Fibroblast of lung (primary cell): ENCODE data around the gene MRE11. TPM values are rescaled to one million over a fixed set of nuclear protein-coding genes. Genes with fewer than 3 reads are reported as not detected.

Source experiments
- DNase-seq, 2 donors: peaks; one replicate each; pipeline versions ENCODE4 v3.0.0 to v3.0.0-alpha.2; 2010; ENCODE audit warnings: low read depth in 2 of 2
- H2AFZ ChIP-seq: 2 replicates; pipeline ENCODE4 v1.5.1; 2012; ENCODE audit warnings: low read length, control low read depth, inconsistent platforms
- H3K27ac ChIP-seq: 2 replicates; pipeline ENCODE4 v1.5.1; 2011; ENCODE audit warnings: low read length, control low read depth; ENCODE audit not compliant: insufficient read depth
- H3K27me3 ChIP-seq: 2 replicates; pipeline ENCODE4 v1.5.1; 2011; ENCODE audit warnings: mild to moderate bottlenecking, low read length; ENCODE audit not compliant: control insufficient read depth, insufficient read depth
- H3K36me3 ChIP-seq: 2 replicates; pipeline ENCODE4 v1.5.1; 2011; ENCODE audit warnings: low read length; ENCODE audit not compliant: control insufficient read depth, insufficient read depth
- H3K4me1 ChIP-seq: 2 replicates; pipeline ENCODE4 v1.5.1; 2011; ENCODE audit warnings: low read length; ENCODE audit not compliant: control insufficient read depth, insufficient read depth; ENCODE audit errors: extremely low read depth
- H3K4me2 ChIP-seq: 2 replicates; pipeline ENCODE4 v1.5.1; 2011; ENCODE audit warnings: low read length, control low read depth; ENCODE audit not compliant: insufficient read depth; ENCODE audit errors: extremely low read depth
- H3K4me3 ChIP-seq, 4 experiments: fragments of 200-600 bp in 1 of 4; sonication (generic) in 1 of 4; replicated peaks in 1 of 4; 2 replicates each; pipeline ENCODE4 v1.5.1; 2011 to 2016; ENCODE audit warnings: low read length in 4 of 4, low read depth in 3 of 4, mild to moderate bottlenecking in 3 of 4, control low read depth in 2 of 4, inconsistent platforms in 1 of 4, mixed read lengths in 1 of 4; ENCODE audit not compliant: insufficient read depth in 1 of 4; ENCODE audit errors: control extremely low read depth in 1 of 4
- H3K79me2 ChIP-seq: 2 replicates; pipeline ENCODE4 v1.5.1; 2012; ENCODE audit warnings: mild to moderate bottlenecking, low read length, inconsistent platforms; ENCODE audit not compliant: control insufficient read depth, insufficient read depth
- H3K9ac ChIP-seq: 2 replicates; pipeline ENCODE4 v1.5.1; 2011; ENCODE audit warnings: mild to moderate bottlenecking, low read length, control low read depth; ENCODE audit not compliant: insufficient read depth
- H3K9me3 ChIP-seq: 2 replicates; pipeline ENCODE4 v1.5.1; 2012; ENCODE audit warnings: low read depth, low read length; ENCODE audit not compliant: control insufficient read depth, insufficient read depth
- H4K20me1 ChIP-seq: 2 replicates; pipeline ENCODE4 v1.5.1; 2011; ENCODE audit warnings: low read length; ENCODE audit not compliant: control insufficient read depth, insufficient read depth; ENCODE audit errors: extremely low read depth
- CTCF ChIP-seq, 2 donors: IDR thresholded peaks in 1 of 2; conservative IDR thresholded peaks in 1 of 2; 1 replicate in 1 of 2; 2 replicates in 1 of 2; pipeline ENCODE4 v1.5.1; 2011 to 2012; ENCODE audit warnings: low read length in 2 of 2, control low read depth in 1 of 2, inconsistent platforms in 1 of 2, low read depth in 1 of 2, mild to moderate bottlenecking in 1 of 2
- EZH2 ChIP-seq: IDR thresholded peaks from 2 replicates; pipeline ENCODE4 v1.5.1; 2012; ENCODE audit warnings: low read length, control low read depth, mild to moderate bottlenecking; ENCODE audit errors: missing control alignments
- polyA plus RNA-seq, 2 donors: library from polyadenylated mRNA; depleted of rRNA in 1 of 2; stranded (reverse) in 1 of 2; unstranded in 1 of 2; fragments of >200 nt; gene quantifications; 2 replicates each; pipeline ENCODE4 v1.2.1, GENCODE V29; 2011 to 2012; ENCODE audit warnings: missing spikeins in 1 of 2
- total RNA-seq: library from RNA; depleted of rRNA; stranded (reverse); fragments of >200 nt; gene quantifications from 2 replicates; pipeline ENCODE4 v1.2.1, GENCODE V29; 2014

Gene MRE11
- total and polyA plus RNA-seq, 2 donors (not counting 1 experiment from before 2014, with no cell fraction given) = 6.9 to 7.4 TPM

GRCh38 chr11:94519478-94520084 lies 25.9 kb upstream of the MRE11 start:
- Histone ChIP-seq H3K4me1 (no peaks in the 10 kb centered on the region), H3K36me3 (no peaks in the 10 kb centered on the region), H2AFZ (peak overlapping the region; percentile 30), H3K4me3 (no peak overlapping the region), H3K4me2 (no peak overlapping the region), H4K20me1 (no peaks in the 10 kb centered on the region), H3K27ac (no peak overlapping the region), H3K9ac (no peak overlapping the region), H3K79me2 (no peaks in the 10 kb centered on the region), H3K9me3 (no peaks in the 10 kb centered on the region), H3K27me3 (peaks cover 3% of the 10 kb centered on the region)
- peak; percentile 17 to 60 for DNase-seq
- TF ChIP-seq CTCF (conservative IDR thresholded peaks at IDR 0.05 in 1 of 2, IDR thresholded peaks at IDR 0.05 in 1 of 2; ENCODE audit: low read depth in 1 of 2, low read length in 2 of 2) = peak; percentile 24 to 51
- no peak for TF ChIP-seq EZH2

GRCh38 chr11:94518300-94518699 lies 24.7 kb upstream of the MRE11 start:
- no peak for DNase-seq
- H3K27me3 ChIP-seq = peaks cover 3% of the 10 kb centered on the region
- no peaks in the 10 kb centered on the region for H3K9me3 ChIP-seq
- H3K4me2 ChIP-seq = no peak overlapping the region
- H2AFZ ChIP-seq = no peak overlapping the region
- no peak overlapping the region for H3K4me3 ChIP-seq
- no peak for TF ChIP-seq CTCF (conservative IDR thresholded peaks at IDR 0.05 in 1 of 2, IDR thresholded peaks at IDR 0.05 in 1 of 2; ENCODE audit: low read depth in 1 of 2, low read length in 2 of 2)
- TF ChIP-seq EZH2 = no peak
- no peaks in the 10 kb centered on the region for H3K36me3 ChIP-seq
- no peaks in the 10 kb centered on the region for H3K4me1 ChIP-seq
- H3K9ac ChIP-seq = no peak overlapping the region
- H3K79me2 ChIP-seq = no peaks in the 10 kb centered on the region
- H3K27ac ChIP-seq = no peak overlapping the region
- no peaks in the 10 kb centered on the region for H4K20me1 ChIP-seq

- DNase-seq = no peak
- H3K27ac ChIP-seq = no peak overlapping the region
- H3K36me3 ChIP-seq = no peaks in the 10 kb centered on the region
- H4K20me1 ChIP-seq = no peaks in the 10 kb centered on the region
- no peaks in the 10 kb centered on the region for H3K9me3 ChIP-seq
- H3K79me2 ChIP-seq = no peaks in the 10 kb centered on the region
- no peak overlapping the region for H2AFZ ChIP-seq
- H3K4me1 ChIP-seq = no peaks in the 10 kb centered on the region
- TF ChIP-seq EZH2 (no peak), CTCF (conservative IDR thresholded peaks at IDR 0.05 in 1 of 2, IDR thresholded peaks at IDR 0.05 in 1 of 2; ENCODE audit: low read depth in 1 of 2, low read length in 2 of 2) (no peak)
- no peak overlapping the region for H3K9ac ChIP-seq
- no peak overlapping the region for H3K4me2 ChIP-seq
- H3K27me3 ChIP-seq = peaks cover 3% of the 10 kb centered on the region
- no peak overlapping the region for H3K4me3 ChIP-seq
These were observed 23.1 kb upstream of the MRE11 start for GRCh38 chr11:94516725-94517124.
